GM18867 (cell line): ENCODE results near the gene PGAP6.
A peak's percentile ranks its signal among the peaks of the same experiment; 100 is the strongest.
"Not testable (repeated sequence)": the region's sequence is repeated elsewhere in the genome, so short reads cannot be mapped to it uniquely, and the experiment has no call there.

Experiments used
- ATAC-seq: cut with Tn5 transposase; IDR thresholded peaks from one replicate; pipeline ENCODE4 v1.9.1; 2021; ENCODE audit warnings: mild to moderate bottlenecking, moderate library complexity; ENCODE audit not compliant: unreplicated experiment

PGAP6 gene

DNA sequence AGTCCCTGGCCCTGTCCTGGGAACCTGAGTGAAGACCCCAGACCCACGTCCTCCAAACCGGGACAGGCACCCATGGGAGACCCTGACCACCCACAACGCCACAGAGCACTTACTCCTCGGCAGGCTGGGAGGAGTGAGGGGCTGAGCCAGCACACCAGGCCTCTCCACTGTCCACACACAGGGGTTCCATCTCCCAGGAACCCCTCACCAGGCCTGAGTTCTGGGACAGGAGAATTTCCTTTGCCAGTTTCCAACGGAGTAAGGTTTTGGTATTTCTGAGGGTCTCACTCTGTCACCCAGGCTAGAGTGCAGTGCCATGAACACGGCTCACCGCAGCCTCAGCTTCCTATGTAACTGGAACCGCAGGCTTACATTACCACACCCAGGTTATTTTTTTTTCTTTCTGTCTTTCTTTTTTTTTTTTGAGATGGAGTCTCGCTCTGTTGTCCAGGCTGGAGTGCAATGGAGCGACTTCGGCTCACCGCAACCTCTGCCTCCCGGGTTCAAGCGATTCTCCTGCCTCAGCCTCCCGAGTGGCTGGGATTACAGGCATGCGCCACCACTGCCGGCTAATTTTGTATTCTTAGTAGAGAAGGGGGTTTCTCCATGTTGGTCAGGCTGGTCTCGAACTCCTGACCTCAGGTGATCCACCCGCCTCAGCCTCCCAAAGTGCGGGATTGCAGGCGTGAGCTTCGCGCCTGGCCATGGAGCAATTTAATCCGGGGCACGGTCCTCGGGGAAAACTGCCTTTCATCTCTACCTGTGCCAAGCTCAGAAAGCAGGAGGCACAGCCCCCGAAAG lies 1.6 kb downstream of the PGAP6 start:
- no peak for ATAC-seq

DNA sequence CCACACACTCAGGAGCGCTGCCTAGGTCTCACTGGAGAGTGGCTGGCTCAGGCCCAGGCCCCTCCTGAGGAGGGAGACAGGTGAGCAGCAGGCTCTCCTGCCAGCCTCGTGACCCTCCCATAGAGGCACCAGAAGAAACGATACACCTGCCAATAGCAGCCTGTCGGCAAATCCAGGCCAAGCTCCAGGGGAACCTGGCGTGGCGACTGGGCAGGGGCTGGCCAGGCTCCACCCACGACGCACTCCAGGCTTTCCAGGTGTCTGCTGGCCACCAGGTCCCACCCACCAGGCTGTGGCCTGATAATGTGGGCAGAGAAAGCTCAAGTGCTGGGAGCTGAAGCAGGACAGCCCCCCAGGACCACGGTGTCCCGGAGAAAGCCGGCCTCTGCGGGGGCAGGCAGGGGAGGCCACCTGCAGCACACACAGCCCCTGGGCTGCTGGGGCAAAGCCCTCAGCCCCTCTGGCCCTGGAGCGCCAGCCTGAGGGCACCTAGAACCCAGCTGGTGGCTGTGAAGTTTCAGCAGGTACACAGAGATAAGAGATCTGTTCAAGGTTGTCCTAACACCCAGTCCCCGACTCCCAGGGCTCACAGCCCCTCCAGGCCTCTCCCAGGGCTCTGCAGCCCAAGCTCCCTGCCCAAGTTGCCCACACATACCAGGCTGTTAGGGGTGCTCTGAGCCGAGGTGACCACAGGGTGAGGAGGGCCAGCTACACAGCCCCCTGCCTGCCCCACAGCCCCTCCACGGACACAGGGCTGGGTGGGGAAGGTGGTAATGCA lies 2.4 kb downstream of the PGAP6 start:
- no peak for ATAC-seq

DNA sequence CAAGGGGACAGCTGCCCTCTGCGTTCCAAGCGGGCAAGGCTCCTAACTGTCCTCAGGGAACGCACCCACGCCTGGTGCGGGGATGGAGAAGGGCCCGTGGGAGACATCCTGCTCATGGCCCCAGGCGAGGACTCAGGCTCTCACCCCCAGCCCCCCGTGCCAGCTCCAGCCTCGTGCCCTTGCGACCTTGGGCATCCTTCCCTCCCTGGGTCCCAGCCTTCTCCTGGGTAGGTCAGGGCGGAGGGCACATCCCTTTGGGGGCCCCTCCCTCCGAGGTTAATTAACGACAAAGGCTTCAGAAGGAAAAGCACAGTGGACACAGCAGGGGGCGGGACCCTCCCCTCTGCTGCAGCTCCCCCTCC lies 3.0 kb downstream of the PGAP6 start:
- ATAC-seq = no peak

DNA sequence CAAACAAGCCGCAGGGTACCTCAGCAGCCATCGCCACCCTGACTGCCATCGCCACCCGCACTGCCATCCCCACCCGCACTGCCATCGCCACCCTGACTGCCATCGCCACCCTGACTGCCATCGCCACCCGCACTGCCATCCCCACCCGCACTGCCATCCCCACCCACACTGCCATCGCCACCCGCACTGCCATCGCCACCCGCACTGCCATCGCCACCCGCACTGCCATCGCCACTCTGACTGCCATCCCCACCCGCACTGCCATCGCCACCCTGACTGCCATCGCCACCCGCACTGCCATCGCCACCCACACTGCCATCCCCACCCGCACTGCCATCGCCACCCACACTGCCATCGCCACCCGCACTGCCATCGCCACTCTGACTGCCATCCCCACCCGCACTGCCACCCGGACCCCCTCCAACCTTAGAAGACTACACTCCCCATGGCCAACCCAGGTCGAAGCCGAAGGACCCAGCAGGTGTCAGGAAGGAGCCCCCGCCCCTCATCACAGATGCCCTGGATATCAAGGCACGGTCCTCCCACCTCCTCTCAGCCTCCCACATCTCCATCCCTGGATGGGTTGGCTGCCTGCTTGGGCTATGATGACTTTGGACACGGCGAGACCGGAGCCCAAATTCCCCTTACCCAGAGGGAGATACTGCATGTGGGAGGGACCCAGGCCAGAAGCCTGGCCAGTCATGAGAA lies 3.5 kb downstream of the PGAP6 start:
- ATAC-seq = not testable (repeated sequence)

DNA sequence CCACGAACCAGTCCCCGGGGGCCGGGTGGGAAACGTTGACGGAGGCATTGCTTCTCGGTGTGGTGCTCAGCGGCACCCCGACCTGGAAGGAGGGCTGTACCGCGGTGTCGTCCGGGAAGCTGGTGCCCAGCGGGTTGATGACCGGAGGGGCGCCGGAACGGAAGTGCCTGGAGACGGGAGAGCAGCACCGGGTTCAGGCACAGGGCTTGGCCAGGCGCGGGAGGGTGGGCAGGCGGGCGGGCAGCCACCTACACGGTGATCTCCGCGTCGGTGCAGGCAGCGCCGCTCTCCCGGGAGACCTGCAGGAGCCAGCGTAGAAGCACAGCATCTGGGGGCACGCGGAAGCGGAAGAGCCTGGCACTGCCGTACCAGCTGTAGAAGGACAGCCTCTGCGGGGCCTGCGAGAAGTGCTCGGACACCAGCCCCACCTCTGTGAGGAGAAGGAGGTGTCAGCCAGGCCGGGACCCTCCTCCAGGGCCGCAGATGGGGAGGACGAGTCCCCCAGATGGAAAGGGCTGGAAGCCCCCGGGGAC lies 4.3 kb downstream of the PGAP6 start:
- ATAC-seq = no peak

DNA sequence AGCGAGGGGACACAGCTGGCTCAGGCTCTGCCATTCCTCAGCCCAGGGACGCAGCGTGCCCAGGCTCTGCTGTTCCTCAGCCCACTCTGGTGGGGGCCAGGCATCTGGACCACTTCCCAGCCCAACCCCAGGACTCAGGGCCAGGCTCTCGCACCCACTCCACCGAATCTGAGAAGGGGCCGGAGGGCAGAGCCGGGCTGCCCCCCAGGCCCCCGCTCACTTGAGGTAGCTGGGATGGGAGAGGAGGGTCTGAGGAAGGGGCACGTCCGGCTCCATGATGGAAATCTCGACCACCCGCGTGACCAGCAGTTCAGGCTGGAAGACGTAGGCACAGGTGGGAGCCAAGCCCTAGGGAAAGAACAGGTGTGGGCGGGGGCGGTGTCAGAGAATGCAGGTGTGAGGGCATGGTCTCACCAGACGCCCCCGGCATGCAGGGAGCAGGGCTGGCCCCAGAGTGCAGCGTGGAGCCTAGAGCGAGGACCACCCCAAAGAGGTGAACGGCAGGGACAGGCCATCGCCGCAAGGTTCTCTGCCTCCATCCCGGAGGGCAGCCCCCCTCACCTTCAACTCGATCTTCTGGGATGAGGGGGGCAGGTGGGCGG lies 4.9 kb downstream of the PGAP6 start:
- ATAC-seq = no peak

DNA sequence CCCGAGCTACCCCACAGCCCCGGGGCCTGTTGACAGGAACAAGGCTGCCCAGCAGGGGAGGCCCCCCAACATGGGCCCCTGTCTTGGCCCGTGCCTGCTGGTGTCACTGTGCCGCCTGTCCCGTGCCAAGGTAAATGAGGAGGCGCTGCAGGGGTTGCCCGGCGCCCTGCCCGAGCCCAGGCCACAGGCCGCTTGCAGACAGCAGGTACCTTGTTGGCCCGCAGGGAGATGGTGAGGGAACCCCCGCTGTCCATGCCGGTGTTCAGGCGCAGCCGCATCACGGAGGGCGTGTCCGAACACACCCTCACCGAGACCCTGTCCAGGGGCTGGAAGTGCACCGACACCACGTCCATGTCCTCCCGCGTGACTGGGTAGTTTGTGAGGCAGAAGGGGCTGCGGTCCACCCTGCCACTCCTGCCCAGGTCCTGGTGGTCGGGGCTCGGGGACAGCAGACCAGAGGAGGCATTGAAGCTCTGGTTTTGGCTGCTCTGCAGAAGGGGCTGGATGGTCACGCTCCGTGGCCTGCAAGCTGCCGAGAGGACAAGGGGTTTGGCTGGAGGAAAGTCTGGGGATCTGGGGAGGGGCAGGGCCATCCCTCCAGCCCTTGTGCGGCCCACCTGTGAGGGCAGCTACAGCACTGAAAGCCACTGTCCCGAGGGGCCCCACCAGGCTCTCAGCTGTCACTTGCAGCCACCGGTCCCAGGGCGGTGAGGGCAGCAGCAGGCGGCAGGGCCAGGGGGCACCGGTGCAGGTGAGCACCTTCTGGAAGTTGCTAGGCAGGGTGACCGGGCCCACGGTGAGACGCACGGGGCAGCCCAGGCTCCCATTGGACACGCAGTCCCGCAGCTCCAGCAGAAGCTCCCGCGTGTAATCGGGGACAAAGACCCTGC lies 5.6 kb downstream of the PGAP6 start:
- no peak for ATAC-seq

DNA sequence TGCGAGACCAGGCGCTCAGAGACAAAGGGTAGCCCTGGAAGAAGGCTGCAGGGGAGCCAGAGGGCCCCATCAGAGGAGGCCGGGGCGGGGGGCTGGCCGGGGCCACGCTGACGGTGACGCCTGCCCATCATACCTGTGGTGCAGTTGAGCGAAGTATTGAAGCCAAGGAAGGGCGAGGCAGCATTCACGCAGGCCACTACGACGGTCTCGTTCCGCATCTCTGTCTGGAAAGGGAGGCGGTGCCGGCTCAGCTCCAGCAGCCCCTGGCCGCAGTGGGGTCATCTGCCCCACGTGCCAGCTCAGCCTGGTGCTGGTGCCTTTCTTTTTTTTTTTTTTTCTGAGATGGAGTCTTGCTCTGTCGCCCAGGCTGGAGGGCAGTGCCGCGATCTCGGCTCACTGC lies 6.6 kb downstream of the PGAP6 start:
- ATAC-seq = no peak

DNA sequence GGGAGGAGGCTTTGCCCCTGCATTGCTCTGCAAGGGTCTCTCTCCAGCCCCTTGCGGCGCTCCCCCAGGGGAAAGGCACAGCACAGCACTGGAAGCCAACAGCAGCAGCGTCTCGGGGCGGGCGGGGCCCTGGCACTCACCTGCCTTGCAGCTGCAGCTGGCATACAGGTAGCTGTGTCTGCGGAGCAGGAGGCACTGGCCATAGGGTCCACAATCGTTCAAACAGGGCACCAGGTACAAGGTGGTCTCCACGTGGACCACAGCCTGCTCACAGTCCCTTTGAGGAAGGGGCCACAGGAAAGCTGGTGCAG lies 7.2 kb downstream of the PGAP6 start:
- no peak for ATAC-seq

DNA sequence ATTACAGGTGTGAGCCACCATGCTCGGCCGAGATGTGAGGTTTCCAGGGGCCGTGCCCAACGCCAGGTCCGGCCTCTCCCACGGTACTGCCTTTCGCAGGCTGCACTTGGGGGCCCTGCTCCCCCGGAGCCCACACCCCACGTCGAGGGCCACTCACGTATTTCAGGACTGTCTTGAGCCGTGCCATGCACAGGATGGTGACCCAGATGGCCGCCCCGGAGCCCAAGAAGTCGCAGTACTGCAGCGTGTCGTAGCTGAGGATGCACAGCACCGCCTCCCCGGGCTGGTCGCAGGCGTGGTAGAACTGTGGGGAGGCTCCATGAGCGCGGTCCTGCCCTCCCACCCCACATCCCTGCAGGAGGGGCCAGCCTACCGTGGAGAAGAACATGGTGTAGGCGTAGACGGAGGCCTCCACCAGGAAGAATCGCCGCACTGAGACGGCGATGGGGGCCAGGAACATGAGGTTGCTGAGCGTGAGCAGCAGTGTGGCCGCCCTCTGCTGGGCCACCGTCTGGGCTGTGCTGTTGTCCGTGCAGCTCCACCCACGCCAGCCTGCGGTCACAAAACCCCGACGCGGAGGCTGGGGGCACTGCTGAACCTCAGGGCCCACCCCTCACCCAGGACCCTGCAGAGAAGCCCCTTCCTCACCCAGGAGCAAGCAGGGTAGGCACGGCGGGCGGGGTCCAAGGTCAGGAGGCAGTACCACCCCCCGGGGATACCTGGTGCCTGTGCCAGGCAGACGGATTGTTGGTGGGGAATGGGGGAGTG lies 7.7 kb downstream of the PGAP6 start:
- ATAC-seq = no peak

DNA sequence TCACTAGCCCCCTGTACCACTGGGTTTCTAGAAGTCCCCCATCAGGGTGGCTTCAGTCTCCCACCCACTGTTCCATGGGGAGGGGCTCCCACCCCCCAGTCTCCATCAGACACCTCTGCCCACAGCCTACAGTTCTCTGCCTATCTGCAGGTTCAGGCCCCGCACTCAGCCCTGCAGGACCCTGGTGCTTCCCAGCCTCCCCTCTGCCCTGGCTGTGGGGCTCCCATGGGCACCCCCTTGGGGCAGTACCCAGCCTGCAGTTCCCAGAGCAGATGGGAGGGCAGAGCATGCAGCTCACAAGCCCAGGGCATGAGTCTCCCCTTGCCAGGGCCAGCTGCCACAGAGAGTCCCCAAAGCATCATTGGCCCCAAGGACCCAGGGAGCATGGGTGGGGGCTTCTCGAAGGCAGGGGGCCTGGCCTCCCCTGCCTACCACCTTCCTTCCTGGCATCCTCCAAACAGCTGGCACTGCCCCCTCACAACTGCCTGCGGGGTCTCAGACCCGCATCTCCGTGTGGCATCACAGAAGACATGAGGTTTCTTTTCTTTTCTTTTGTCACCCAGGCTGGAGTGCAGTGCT lies 8.7 kb downstream of the PGAP6 start:
- no peak for ATAC-seq

DNA sequence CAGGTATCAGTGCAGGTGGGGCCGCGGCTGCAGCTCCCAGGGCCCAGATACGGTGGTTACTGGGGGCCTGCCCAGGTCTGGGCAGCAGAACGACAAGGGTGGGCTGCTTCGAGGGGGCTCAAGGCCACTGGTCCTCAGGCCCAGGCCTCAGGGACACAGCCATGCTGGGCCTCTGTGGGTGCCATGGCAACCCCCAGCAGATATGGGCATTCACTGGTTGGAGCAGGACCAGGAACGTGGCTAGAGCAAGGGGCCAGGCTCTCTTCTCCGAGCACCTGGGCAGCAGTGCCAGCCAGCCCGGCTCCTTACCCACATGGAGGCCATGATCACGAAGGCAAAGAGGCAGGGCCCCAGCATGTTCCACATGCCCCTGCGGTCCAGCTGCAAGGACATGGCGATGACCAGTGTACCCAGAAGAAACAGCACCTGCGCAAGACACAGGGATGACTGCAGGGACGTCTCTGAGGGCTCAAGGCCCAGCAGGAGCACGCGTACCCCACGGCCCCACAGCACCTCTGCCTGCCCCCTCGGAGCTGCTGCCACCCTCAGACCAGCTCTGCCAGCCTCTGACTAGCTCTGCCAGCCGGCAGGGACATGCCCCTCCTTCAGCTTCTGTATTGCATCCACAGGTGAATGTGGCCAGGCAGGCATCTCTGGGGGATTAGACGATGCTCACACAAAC lies 9.3 kb downstream of the PGAP6 start:
- ATAC-seq = no peak

DNA sequence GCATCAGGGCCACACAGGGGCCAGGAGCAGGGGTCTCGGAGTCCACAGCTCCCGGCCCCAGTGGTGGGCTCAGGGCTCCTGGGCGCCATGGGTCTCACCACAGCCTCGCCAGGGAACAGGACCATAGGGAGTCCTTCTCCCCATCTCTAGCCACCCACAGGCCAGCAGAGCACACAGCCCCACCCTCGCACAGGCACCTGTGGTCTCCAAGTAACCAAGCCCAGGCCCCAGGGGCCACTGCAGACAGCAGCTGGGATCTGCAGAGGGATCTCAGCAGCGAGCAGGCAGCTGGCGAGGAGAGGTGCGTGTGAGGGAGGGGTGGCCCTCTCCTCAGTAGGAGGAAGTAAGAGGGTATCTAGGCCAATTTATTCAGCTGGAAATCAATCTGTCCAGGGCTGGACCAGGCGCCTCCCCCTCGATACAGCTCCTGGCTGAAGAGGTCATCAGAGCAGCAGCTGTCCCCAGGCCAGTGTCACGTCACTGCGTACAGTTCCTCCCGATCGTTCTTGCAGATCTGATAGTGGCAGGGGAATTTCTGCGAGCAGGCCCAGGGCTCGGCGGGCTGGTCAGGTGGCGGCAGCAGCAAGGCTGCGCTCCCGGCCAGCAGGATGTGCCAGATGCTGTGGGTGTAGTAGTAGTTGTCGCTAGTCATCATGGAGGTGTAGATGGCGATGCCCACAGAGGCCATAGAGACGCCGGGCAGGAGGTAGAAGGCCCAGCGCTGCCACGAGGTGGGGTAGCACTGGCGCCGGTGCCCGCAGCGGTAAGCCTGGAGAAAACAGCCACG lies 10.1 kb downstream of the PGAP6 start:
- ATAC-seq = no peak

DNA sequence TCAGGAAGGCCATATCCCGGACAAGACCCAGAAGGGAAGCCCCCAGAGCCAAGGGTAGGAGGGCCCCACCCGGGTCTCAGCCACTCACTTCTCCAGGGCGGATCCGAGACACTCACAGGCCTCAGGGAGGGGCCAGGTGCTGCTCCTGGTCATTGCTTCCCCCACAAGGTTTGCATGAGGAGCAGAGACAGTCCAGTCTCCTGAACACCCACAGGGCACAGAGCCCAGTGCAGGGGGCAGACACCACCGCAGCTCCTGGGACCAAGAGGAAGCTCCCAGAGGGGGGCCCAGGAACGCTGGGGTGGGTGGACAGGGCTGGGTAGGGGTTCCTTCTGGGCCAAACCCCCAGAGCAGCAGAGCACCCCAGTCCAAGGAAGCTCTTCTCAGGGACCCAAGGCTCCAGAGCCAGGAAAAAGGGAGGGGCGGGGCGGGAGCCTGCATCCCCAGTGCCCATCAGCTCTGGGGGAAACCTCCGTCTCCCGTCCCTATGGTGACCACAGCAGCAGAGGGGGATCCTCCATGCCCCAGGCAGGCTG lies 10.7 kb downstream of the PGAP6 start:
- no peak for ATAC-seq

DNA sequence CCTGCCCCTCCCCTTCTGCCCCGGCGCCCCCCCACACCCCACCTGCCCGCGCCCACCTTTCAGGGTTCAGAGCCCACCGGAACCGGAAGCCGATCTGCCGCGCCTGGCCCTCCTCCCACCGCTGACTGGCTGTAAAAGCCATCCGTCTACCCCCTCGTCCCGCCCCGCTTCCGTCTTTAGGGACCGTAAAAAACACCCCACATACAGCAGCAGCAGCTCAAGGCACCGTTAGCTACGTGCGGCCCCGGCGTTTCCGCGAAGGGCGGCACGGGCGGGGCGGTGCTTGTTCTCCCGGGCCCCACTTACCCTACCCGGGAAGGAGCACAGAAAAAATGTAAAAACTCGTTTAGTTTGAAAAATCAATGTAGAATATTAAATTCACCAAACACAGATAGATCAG lies 11.3 kb downstream of the PGAP6 start, which contains the start of gene MRPL28:
TSS of gene MRPL28 (minus strand) at position 96 of the 400 bp plus-strand sequence. CDS start 320 bp downstream, outside the sequence.
- ATAC-seq = peak; percentile 79

DNA sequence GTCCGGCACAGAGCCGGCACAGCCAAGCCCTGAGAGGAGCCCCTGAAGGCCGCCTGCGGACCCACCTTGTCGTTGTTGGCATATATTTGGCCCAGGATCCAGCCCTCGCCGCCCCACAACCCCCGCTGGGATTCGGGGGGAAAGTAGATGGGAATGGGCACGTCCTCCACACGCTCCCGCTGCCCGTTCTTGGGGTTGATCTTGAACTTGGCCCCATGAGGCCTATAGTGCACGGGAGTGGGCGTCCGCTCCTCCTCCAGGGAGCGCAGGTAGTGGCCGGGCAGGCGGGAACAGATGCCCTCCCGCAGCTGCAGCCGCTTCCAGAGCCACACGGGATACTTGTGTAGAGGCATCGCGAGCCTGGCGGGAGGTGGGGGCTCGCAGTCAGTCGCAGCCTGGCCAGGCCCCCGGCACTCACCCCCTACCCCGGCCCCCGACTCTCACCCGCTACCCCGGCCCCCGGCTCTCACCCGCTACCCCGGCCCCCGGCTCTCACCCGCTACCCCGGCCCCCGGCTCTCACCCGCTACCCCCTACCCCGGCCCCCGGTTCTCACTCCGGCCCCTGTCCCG lies 11.8 kb downstream of the PGAP6 start:
- no peak for ATAC-seq

DNA sequence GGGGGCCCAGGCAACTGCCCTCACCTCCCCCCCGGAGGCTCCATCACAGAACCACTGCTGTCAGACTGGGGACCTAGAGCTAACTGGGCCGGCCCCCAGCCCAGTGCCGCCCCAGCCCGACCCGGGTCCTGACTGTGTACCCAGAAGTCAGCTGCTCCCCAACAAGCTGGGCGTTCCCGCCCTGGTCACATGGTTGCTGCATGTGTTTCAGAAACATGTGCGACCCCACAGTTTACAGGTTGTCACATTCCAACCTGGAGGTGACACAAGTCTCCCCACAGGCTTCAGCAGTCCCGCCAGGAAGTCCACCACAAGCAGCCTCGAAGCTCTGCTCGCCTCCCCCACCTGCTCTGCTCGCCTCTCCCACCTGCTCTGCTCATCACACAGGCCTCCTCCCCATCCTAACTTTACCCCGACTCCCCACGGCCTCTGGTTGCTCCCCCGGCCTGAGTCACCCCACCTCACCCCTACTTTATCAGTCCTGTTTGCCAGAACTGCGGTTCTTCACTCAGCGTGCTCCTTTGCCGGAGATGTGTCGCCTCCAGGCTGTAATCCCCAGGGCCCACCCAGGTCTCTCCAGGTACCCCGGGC lies 12.4 kb downstream of the PGAP6 start:
- no peak for ATAC-seq
